ENCODE results near the gene BEND3.
"Not testable (repeated sequence)": the region's sequence is repeated elsewhere in the genome, so short reads cannot be mapped to it uniquely, and the experiment has no call there.

BEND3 gene

DNA sequence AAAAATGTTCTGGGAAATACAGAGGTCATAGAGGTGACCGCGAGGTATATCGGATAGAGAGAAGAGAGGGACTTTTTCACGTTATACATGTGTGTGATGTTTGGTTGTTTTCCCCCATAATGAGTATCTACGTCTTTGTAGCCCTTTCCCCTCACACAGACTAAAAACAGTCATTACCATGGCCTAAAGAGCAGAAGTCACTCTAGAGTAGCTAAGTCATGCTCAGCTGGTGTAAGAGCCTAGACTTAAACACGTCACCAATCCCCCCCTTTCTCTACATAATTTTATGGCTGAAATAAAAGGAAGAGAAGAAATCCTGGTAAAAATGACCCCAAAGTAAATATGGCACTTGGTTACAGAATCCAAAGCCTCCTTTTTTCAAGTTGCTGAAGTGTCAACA, 6.0 kb upstream of the BEND3 start:
- DNase-seq (ENCODE audit: low spot score): no peak

GRCh38 chr6:107120404-107120803, 5.1 kb upstream of the BEND3 start:
- no peak for DNase-seq (ENCODE audit: low spot score)

- no peak for DNase-seq (ENCODE audit: low spot score)
Observed at GRCh38 chr6:107118976-107119375, 3.7 kb upstream of the BEND3 start.

GRCh38 chr6:107118540-107118939, 3.2 kb upstream of the BEND3 start:
- DNase-seq (ENCODE audit: low spot score): not testable (repeated sequence)

DNA sequence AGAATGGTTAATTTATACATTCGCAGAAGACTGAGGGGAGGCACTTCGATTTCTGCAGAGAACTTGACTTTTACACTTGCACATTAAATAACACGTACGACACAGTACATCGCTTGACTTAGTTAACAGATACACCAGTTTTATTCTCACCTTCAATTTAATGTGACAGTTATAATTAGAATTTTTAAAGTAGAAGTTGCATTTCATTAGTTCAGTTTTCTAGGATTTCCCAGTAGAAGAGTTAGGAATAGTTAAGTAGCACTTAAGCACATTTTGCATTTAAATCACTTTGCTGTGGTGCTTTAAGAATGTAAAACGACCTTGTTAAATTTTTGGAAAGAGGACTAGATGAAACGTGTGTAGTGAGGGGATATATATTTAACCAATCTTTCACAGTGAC, 1.6 kb upstream of the BEND3 start:
- DNase-seq (ENCODE audit: low spot score): no peak

DNA sequence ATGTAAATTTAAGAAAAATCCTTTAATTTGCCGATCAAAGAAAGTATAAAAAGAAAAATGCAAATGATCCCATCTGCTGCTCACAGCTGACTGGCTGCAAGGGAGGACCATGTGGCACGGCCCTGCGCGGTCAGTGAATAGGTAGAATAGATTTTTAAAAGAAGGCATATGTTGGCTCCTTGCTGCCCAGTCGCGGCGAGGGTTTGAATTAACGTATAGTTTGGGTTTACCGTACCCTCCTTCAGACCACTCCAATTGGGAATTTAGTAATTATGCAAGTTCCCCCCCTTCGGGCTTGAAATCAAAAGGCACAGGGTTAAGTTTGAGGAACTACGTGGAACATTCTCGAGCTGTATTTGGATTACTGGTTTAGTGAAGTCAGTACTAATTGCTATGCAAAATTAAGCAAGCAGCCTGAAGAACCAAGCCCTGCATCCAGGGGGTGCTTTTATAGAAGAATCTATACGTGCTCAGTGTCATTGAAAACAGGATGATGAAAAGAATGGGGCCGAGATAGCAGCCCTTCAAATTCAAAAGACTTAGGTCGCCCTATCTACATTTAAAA, 1.1 kb upstream of the BEND3 start:
- no peak for DNase-seq (ENCODE audit: low spot score)

DNA sequence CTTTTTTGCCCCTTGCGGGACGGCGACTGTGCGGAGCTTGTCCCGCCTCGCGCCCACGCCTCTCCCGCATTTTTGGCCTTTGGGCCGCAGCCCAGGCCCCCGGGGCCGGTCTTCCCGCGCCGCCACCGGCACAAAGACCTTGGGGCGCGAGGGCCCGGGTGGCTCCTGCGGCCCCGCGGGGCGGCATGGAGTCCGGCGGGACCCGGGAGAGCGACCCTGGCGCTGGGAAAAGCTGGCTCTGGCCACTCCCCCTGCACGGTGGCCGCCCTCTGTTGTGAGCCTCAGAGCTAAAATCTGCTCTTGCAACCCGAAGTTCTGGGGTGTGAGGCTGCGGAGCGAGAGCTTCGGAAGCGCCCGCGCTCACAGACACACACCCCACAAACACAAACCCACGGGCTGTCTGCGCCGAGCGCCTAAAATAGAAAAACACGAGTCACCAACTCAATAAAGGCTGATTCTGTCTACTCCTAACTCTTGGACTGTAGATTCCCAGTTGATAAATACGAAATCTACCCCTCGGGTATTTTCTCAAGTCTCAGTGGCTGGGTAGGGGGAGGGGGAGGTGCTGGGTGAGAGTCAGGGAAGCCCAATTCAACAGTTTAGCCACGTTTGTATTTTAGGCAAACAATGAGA, 496 bp upstream of the BEND3 start:
- DNase-seq (ENCODE audit: low spot score): peak; percentile 63

GRCh38 chr6:107114213-107114925, 946 bp downstream of the BEND3 start:
- peak; percentile 92 for DNase-seq (ENCODE audit: low spot score)

DNA sequence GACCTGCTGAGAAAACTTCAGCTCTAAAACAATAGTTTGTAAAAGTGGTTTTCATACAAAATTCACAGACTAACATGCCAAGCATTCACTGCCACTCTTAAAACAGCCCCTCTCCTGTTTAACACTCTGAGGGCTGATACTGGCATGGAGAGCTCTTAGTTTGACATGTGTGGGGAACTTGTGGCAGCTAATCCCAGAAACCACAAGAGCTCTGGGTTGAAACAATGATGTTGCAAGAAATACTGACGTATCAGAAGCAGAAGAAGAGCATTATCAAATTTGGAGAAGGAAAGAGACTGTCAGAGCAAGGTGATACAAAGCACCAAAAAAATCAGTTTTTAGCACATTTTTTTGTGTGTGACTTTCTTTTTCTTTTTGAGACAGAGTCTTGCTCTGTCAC, 5.1 kb downstream of the BEND3 start:
- no peak for DNase-seq (ENCODE audit: low spot score)

GRCh38 chr6:107108201-107108890, 7.0 kb downstream of the BEND3 start:
- peak; percentile 50 for DNase-seq (ENCODE audit: low spot score)

GRCh38 chr6:107107791-107108190, 7.5 kb downstream of the BEND3 start:
- DNase-seq (ENCODE audit: low spot score): no peak

- DNase-seq (ENCODE audit: low spot score): no peak
Observed at GRCh38 chr6:107106165-107106564, 9.2 kb downstream of the BEND3 start.

DNA sequence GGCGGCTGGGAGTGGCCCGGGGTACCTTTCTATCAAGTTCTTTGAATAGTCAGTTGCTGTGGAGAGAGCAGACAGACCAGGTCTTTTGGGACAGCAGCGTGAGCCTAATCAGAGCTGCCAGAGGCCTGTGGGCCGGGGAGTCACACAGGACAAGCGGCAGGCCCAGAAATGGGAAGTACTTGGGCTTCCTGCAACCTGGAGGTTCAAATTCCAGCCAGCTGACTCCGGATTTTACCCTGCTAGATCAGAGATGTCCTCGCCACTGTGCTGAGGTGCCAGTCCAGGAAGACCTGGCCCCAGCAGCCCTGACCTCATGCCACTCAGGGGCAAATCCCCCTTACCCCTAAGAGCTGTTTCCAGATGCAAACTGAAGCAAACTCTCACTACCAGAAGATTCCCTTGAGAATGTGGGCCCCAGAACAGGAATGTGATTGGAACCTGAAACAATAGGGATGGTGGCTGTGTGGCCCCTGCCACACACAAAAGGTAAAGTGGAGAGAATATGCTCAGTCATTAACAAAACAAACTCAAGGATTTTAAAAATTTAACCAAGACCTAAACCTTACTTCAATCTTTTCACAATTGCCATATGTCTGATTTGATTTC, 9.7 kb downstream of the BEND3 start:
- DNase-seq (ENCODE audit: low spot score): no peak

GRCh38 chr6:107103082-107103481, 12.2 kb downstream of the BEND3 start:
- no peak for DNase-seq (ENCODE audit: low spot score)

DNA sequence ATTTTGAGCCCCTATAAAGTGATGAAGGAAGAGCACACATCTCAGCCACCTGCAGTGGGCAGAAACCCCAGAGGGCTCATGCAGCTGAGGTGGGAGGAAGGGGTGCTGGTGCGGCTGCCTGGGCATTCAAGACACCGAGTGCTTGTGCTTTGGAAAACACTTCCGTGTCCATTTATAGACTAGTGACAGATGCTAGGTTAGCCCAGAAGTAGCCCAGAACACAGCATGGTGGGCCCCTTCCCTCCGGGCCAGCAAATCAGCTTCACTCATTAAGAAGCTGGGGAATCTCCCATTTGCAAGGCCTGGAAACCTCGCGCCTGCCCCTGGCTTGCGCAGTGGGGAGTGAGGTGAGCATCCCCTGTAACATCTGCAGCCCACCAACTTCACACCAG, 12.9 kb downstream of the BEND3 start:
- no peak for DNase-seq (ENCODE audit: low spot score)

GRCh38 chr6:107101686-107102413, 13.5 kb downstream of the BEND3 start:
- no peak for DNase-seq (ENCODE audit: low spot score)

DNA sequence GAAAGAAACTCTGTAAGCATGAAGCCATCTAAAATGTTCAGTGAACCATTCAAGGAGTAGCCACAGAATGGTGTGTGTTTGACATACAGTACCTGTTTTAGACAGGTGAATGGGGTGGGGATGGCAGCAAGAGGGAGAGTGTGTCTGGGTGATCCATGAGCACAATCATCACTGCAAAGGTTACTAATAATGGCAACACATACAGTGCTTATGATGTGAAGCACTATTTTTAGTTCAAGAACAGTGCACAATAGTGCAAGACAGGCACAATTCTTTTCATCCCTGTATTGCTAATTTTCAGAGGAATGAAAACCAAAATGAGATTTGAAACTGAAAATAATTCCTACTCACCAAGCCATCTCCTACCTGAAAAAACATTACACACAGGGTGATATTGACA, 14.1 kb downstream of the BEND3 start:
- DNase-seq (ENCODE audit: low spot score): no peak

GRCh38 chr6:107098436-107099307, 16.6 kb downstream of the BEND3 start:
- DNase-seq (ENCODE audit: low spot score): no peak

DNA sequence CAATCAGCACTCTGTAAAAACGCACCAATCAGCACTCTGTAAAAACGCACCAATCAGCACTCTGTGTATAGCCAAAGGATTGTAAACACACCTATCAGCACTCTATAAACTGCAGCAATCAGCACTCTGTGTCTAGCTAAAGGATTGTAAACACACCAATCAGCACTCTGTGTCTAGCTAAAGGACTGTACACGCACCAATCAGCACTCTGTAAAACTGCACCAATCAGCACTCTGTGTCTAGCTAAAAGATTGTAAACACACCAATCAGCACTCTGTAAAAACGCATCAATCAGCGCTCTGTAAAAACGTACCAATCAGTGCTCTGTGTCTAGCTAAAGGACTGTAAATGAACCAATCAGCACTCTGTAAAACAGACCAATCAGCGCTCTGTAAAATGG, 30.9 kb downstream of the BEND3 start:
- DNase-seq (ENCODE audit: low spot score): not testable (repeated sequence)

DNA sequence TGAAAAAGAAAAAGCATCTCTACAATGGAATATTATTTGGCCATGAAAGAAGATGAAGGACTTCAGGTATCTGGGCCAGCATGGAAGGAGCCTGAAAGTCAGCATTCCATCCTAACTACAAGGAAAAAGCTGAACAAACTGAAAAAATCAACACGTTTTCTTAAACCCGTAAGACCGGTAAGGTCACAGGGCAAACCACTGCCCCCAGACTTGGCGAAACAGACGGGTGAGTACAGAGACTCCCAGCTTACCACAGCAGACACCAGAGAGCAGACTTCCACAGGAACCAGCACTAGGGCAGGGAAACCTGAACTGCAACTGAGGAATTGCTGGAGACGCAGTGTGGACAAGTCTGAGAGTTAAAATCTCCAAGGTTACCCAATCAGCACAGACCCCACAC, 31.4 kb downstream of the BEND3 start:
- DNase-seq (ENCODE audit: low spot score): no peak

Data from hepatic stellate cell (primary cell).